Smooth muscle cell (in vitro differentiated cells): ENCODE results near the gene SCAMP1. TPM values are rescaled to one million over a fixed set of nuclear protein-coding genes. Genes with fewer than 3 reads are reported as not detected.
A peak's percentile ranks its signal among the peaks of the same experiment; 100 is the strongest.

ENCODE experiments used
- DNase-seq: peaks from one replicate; lab custom pipeline; 2025; ENCODE audit not compliant: unreplicated experiment; lab: John Stamatoyannopoulos, UW
- H2AFZ ChIP-seq: fragments of 200-600 bp; sonication (generic); 2 replicates; pipeline ENCODE4 v1.6.0; 2016; ENCODE audit warnings: antibody characterized with exemption, low read depth, mild to moderate bottlenecking
- H3F3A ChIP-seq: fragments of 200-600 bp; sonication (generic); 2 replicates; pipeline ENCODE4 v1.6.0; 2017; ENCODE audit warnings: antibody characterized with exemption, low read depth
- H3K27ac ChIP-seq: fragments of 200-600 bp; sonication (generic); 2 replicates; pipeline ENCODE4 v1.5.1; 2016; ENCODE audit warnings: low read depth, mild to moderate bottlenecking
- H3K27me3 ChIP-seq: fragments of 200-600 bp; sonication (generic); 2 replicates; pipeline ENCODE4 v1.6.1; 2016; ENCODE audit warnings: low read depth, mild to moderate bottlenecking
- H3K36me3 ChIP-seq: fragments of 200-600 bp; sonication (generic); 2 replicates; pipeline ENCODE4 v1.5.1; 2016; ENCODE audit warnings: low read depth
- H3K4me1 ChIP-seq: fragments of 200-600 bp; sonication (generic); 2 replicates; pipeline ENCODE4 v1.5.1; 2016; ENCODE audit warnings: low read depth
- H3K4me2 ChIP-seq: fragments of 200-600 bp; sonication (generic); 2 replicates; pipeline ENCODE4 v1.6.0; 2016; ENCODE audit warnings: mild to moderate bottlenecking
- H3K4me3 ChIP-seq: fragments of 200-600 bp; sonication (generic); 2 replicates; pipeline ENCODE4 v1.5.1; 2016; ENCODE audit warnings: mild to moderate bottlenecking
- H3K79me2 ChIP-seq: fragments of 200-600 bp; sonication (generic); 2 replicates; pipeline ENCODE4 v1.6.0; 2016; ENCODE audit warnings: low read depth, mild to moderate bottlenecking
- H3K9ac ChIP-seq: fragments of 200-600 bp; sonication (generic); 2 replicates; pipeline ENCODE4 v1.6.0; 2016; ENCODE audit warnings: low read depth
- H3K9me3 ChIP-seq: fragments of 200-600 bp; sonication (generic); replicated peaks from 2 replicates; pipeline ENCODE4 v1.5.1; 2016; ENCODE audit warnings: low read depth
- H4K20me1 ChIP-seq: fragments of 200-600 bp; sonication (generic); 2 replicates; pipeline ENCODE4 v1.6.0; 2016; ENCODE audit warnings: low read depth
- WGBS: methylation state at CpG from one replicate; pipeline ENCODE4 v1.1.7; 2016; ENCODE audit warnings: low lambda C conversion rate; 5-methylcytosine and 5-hydroxymethylcytosine counted together
- polyA plus RNA-seq: library from polyadenylated mRNA; unstranded; fragments of >200 nt; fragmentation: Nextera tagmentation; extraction: Ambion mirVana; gene quantifications from 2 replicates; pipeline ENCODE4 v1.2.1, GENCODE V29; 2016
- small RNA-seq: library from RNA; depleted of rRNA; stranded (forward); fragments of <200 nt; gene quantifications from one replicate; pipeline ENCODE3, GENCODE V24; 2014
- total RNA-seq: library from RNA; depleted of rRNA; stranded (reverse); fragments of >200 nt; gene quantifications from 2 replicates; pipeline ENCODE4 v1.2.3, GENCODE V29; 2014
- TF ChIP-seq, protein P1 (sequence below): fragments of 200-600 bp; sonication (generic); IDR thresholded peaks from 2 replicates; pipeline ENCODE4 v1.5.1; 2017; ENCODE audit warnings: borderline replicate concordance, mild to moderate bottlenecking, antibody characterized with exemption; ENCODE audit not compliant: insufficient read depth, poor library complexity, severe bottlenecking

Gene SCAMP1
- total and polyA plus RNA-seq, 2 experiments from 2014 or later: 21.0 to 45.6 TPM

DNA sequence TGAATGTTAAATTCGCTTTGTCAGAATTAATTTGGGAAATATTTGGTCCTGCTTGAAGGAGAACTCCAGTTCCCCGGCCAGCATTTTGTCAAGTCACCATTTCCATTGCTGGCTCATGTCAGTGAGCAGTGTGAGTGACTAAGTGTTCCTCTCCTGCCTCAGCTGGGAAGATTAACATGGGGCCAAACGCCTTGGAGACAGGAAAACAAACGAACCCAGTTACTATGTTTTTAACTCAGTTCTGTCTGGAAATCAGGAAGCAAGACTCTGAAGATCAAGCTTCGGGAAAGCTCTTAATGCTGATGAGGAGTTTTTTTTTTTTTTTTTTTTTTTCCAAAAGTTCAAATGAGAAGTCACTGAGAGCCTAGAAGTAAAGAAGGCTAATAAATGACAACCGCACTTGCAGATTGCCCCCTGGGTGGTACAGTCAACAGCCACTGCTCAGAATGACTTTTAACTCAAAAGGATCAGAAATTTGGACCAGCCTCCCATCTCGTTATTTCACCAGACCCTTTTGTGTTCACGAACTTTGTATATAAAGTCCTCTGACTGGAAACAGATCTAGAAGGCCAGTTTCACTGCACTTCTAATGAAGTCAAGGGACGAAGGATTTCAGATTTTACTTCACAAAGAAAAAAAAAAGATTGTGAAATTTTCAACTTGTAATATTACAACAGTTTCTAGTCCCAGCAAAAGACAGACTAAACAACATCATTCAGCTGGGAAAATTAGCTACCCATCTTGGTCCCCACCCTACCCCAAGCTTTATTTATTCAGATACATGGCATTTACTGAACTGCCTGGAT is 166.8 kb downstream of the SCAMP1 start:
- TF ChIP-seq, protein P1, sequence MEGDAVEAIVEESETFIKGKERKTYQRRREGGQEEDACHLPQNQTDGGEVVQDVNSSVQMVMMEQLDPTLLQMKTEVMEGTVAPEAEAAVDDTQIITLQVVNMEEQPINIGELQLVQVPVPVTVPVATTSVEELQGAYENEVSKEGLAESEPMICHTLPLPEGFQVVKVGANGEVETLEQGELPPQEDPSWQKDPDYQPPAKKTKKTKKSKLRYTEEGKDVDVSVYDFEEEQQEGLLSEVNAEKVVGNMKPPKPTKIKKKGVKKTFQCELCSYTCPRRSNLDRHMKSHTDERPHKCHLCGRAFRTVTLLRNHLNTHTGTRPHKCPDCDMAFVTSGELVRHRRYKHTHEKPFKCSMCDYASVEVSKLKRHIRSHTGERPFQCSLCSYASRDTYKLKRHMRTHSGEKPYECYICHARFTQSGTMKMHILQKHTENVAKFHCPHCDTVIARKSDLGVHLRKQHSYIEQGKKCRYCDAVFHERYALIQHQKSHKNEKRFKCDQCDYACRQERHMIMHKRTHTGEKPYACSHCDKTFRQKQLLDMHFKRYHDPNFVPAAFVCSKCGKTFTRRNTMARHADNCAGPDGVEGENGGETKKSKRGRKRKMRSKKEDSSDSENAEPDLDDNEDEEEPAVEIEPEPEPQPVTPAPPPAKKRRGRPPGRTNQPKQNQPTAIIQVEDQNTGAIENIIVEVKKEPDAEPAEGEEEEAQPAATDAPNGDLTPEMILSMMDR: no peak
- peak overlapping the region; percentile 16 for H3K4me3 ChIP-seq
- H3F3A ChIP-seq: peaks cover 16% of the 10 kb centered on the region
- H3K36me3 ChIP-seq: no peaks in the 10 kb centered on the region
- H2AFZ ChIP-seq: no peak overlapping the region
- DNase-seq: peak; percentile 13
- H3K9ac ChIP-seq: peak overlapping the region; percentile 89
- no peaks in the 10 kb centered on the region for H3K9me3 ChIP-seq
- peaks cover 16% of the 10 kb centered on the region for H3K4me1 ChIP-seq
- H3K27ac ChIP-seq: peak overlapping the region; percentile 97
- no peaks in the 10 kb centered on the region for H4K20me1 ChIP-seq
- H3K27me3 ChIP-seq: no peaks in the 10 kb centered on the region
- peak overlapping the region; percentile 71 for H3K4me2 ChIP-seq
- H3K79me2 ChIP-seq: peaks cover 25% of the 10 kb centered on the region
- 15% methylated on average over 9 of the region's 9 CpGs for WGBS

- Histone ChIP-seq H3K4me3 (peak overlapping the region; percentile 16), H3K27me3 (no peaks in the 10 kb centered on the region), H4K20me1 (no peaks in the 10 kb centered on the region), H3F3A (peaks cover 16% of the 10 kb centered on the region), H3K9me3 (no peaks in the 10 kb centered on the region), H3K27ac (peak overlapping the region; percentile 97), H3K36me3 (no peaks in the 10 kb centered on the region), H3K4me1 (peaks cover 16% of the 10 kb centered on the region), H3K9ac (peak overlapping the region; percentile 89), H3K79me2 (peaks cover 24% of the 10 kb centered on the region), H3K4me2 (peak overlapping the region; percentile 71), H2AFZ (no peak overlapping the region)
- WGBS: 75% methylated on average over 3 of the region's 3 CpGs
- TF ChIP-seq, protein P1: no peak
- DNase-seq: no peak
These were observed 167.5 kb downstream of the SCAMP1 start for GRCh38 chr5:78527925-78528324.

Small RNA genes within 50 kb of the gene (small RNA-seq; reads per million reads assigned to genes)
- gene RF00019 (not detected), gene RNU6-183P (not detected)

Other genes starting within 250 kb of the SCAMP1 start
- 73.5 and 76.3 TPM in 2 replicates for gene AP3B1, start 65.9 kb upstream of the SCAMP1 start, total RNA-seq
- 31.7 and 36.9 TPM in 2 replicates for gene AP3B1, start 65.9 kb upstream of the SCAMP1 start, polyA plus RNA-seq